CD4-positive, alpha-beta T cell (primary cell): ENCODE measurements around the gene STX8. TPM values are rescaled to one million over a fixed set of nuclear protein-coding genes. Genes with fewer than 3 reads are reported as not detected.

Source experiments
- ATAC-seq: fragments of 200-7000 bp; cut with Tn5 transposase; one replicate; pipeline ENCODE4 v1.10.0; 2022; ENCODE audit warnings: mild to moderate bottlenecking; ENCODE audit not compliant: poor library complexity
- CTCF ChIA-PET: fragments of 350-600 bp; sonication (Branson Sonifier 250); formaldehyde crosslinking; loops from one replicate; lab custom pipeline; 2021; ENCODE audit warnings: antibody characterized with exemption, inconsistent platforms; lab: Charles Lee
- POLR2A ChIA-PET: fragments of 350-600 bp; sonication (Branson Sonifier 250); formaldehyde crosslinking; loops from one replicate; lab custom pipeline; 2021; ENCODE audit warnings: antibody characterized with exemption, inconsistent platforms; lab: Charles Lee
- DNase-seq, 14 experiments: peaks; one replicate each; pipeline ENCODE4 v3.0.0-alpha.2; 2013 to 2020; ENCODE audit warnings: mixed read lengths in 2 of 14
- H3K27ac ChIP-seq, 2 donors: one replicate each; pipeline versions ENCODE4 v1.5.1 to v1.7.0; 2013; ENCODE audit warnings: low read length in 2 of 2, low read depth in 1 of 2, mild to moderate bottlenecking in 1 of 2
- H3K27me3 ChIP-seq, 2 experiments: 1 replicate in 1 of 2; 2 replicates in 1 of 2; pipeline versions ENCODE4 v1.6.1 to v1.7.0; 2013; ENCODE audit warnings: low read length in 2 of 2, control low read depth in 1 of 2, mild to moderate bottlenecking in 1 of 2, moderate library complexity in 1 of 2; ENCODE audit not compliant: insufficient read depth in 2 of 2, control insufficient read depth in 1 of 2
- H3K36me3 ChIP-seq: one replicate; pipeline ENCODE4 v1.6.1; 2013; ENCODE audit warnings: low read length, control low read depth; ENCODE audit not compliant: insufficient read depth
- H3K4me1 ChIP-seq: one replicate; pipeline ENCODE4 v1.6.1; 2013; ENCODE audit warnings: low read length, control low read depth; ENCODE audit not compliant: insufficient read depth
- H3K4me3 ChIP-seq: one replicate; pipeline ENCODE4 v1.5.1; 2013; ENCODE audit warnings: mild to moderate bottlenecking, low read length, moderate library complexity
- H3K9me3 ChIP-seq, 2 experiments: 1 replicate in 1 of 2; 2 replicates in 1 of 2; pipeline versions ENCODE4 v1.6.1 to v1.7.0; 2013; ENCODE audit warnings: low read length in 2 of 2, mild to moderate bottlenecking in 2 of 2, control low read depth in 1 of 2, moderate library complexity in 1 of 2; ENCODE audit not compliant: control insufficient read depth in 1 of 2, insufficient read depth in 1 of 2
- H3K27ac Mint-ChIP-seq: one replicate; pipeline ENCODE4 v1.8.0; 2020; ENCODE audit warnings: mixed read lengths
- H3K27me3 Mint-ChIP-seq: one replicate; pipeline ENCODE4 v1.8.0; 2021; ENCODE audit warnings: mixed read lengths
- H3K36me3 Mint-ChIP-seq: one replicate; pipeline ENCODE4 v1.8.0; 2021; ENCODE audit warnings: low read depth, mixed read lengths
- H3K4me1 Mint-ChIP-seq: one replicate; pipeline ENCODE4 v1.8.0; 2021; ENCODE audit warnings: low read depth, mixed read lengths
- H3K4me3 Mint-ChIP-seq: one replicate; pipeline ENCODE4 v1.8.0; 2020; ENCODE audit warnings: mild to moderate bottlenecking, mixed read lengths
- H3K9me3 Mint-ChIP-seq: one replicate; pipeline ENCODE4 v1.8.0; 2020; ENCODE audit warnings: mixed read lengths
- intact Hi-C, 2 experiments: fragments of 100-400 bp; cut with DNase I in 1 of 2; cut with micrococcal nuclease in 1 of 2; formaldehyde crosslinking; loops; one replicate each; pipeline versions ENCODE4 v1.15.1 to v1.9.0; 2023 to 2025; cut with DNase I, micrococcal nuclease
- total RNA-seq, 174 experiments: library from RNA in 2 of 174; stranded (reverse) in 2 of 174; gene quantifications; one replicate each; pipeline ENCODE4 v1.2.3 and lab custom pipeline; 2021 to 2026
- TF ChIP-seq, protein P1 (sequence below): fragments of 200-600 bp; IDR thresholded peaks from one replicate; pipeline ENCODE4 v1.8.0; 2022; ENCODE audit warnings: antibody characterized with exemption, mild to moderate bottlenecking

The STX8 gene
- total RNA-seq, 2 experiments from 2014 or later, result 52.2 to 63.2 TPM

DNA sequence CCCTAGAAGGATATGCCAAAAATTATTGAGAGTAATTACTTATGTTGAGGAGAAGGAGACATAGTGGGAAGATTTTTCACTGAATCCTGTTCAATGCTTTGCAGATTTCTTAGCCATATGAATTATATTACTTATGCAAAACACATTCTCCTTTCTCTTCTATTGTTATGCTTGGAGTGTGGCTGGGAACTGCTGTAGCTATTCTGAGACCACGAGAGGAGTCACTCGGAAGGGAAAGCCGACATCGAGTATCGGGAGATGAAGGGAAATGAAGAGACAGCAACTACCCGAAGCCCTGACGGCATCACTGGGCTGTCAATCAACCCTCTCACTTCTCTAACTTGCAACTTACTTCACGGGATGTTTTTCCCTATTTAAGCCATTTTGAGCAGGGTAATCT is 39.6 kb downstream of the STX8 start:
- ChIA-PET CTCF (no interaction called here), POLR2A (no interaction called here)
- H3K4me1 ChIP-seq, result no peaks in the 10 kb centered on the region
- H3K27ac ChIP-seq, result no peak overlapping the region
- H3K27me3 ChIP-seq, result no peaks in the 10 kb centered on the region
- H3K36me3 ChIP-seq, result peaks cover 5% of the 10 kb centered on the region
- Mint-ChIP-seq H3K4me1 (no peaks in the 10 kb centered on the region), H3K4me3 (no peak overlapping the region), H3K9me3 (no peaks in the 10 kb centered on the region), H3K27me3 (no peaks in the 10 kb centered on the region), H3K36me3 (peaks cover 25% of the 10 kb centered on the region), H3K27ac (no peak overlapping the region)
- ATAC-seq (no peak), DNase-seq (no peak)
- TF ChIP-seq, protein P1, sequence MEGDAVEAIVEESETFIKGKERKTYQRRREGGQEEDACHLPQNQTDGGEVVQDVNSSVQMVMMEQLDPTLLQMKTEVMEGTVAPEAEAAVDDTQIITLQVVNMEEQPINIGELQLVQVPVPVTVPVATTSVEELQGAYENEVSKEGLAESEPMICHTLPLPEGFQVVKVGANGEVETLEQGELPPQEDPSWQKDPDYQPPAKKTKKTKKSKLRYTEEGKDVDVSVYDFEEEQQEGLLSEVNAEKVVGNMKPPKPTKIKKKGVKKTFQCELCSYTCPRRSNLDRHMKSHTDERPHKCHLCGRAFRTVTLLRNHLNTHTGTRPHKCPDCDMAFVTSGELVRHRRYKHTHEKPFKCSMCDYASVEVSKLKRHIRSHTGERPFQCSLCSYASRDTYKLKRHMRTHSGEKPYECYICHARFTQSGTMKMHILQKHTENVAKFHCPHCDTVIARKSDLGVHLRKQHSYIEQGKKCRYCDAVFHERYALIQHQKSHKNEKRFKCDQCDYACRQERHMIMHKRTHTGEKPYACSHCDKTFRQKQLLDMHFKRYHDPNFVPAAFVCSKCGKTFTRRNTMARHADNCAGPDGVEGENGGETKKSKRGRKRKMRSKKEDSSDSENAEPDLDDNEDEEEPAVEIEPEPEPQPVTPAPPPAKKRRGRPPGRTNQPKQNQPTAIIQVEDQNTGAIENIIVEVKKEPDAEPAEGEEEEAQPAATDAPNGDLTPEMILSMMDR, result no peak
- H3K4me3 ChIP-seq, result no peak overlapping the region
- no peaks in the 10 kb centered on the region for H3K9me3 ChIP-seq
- intact Hi-C loops, result no loop called here

GRCh38 chr17:9533441-9533840 is 42.2 kb downstream of the STX8 start:
- Histone ChIP-seq H3K4me3 (no peak overlapping the region), H3K27ac (no peak overlapping the region), H3K36me3 (no peaks in the 10 kb centered on the region), H3K9me3 (no peaks in the 10 kb centered on the region), H3K27me3 (no peaks in the 10 kb centered on the region), H3K4me1 (no peaks in the 10 kb centered on the region)
- no peaks in the 10 kb centered on the region for H3K4me1 Mint-ChIP-seq
- no peak for DNase-seq
- POLR2A ChIA-PET, result no interaction called here
- CTCF ChIA-PET, result interaction anchor here (0.6 kb wide), 1 partner anchor 236 kb away, joined by 3 read pairs; no protein-coding TSS in a partner anchor
- no peaks in the 10 kb centered on the region for H3K9me3 Mint-ChIP-seq
- intact Hi-C loops, result no loop called here
- no peaks in the 10 kb centered on the region for H3K27me3 Mint-ChIP-seq
- no peak overlapping the region for H3K27ac Mint-ChIP-seq
- TF ChIP-seq, protein P1, result no peak
- no peak for ATAC-seq
- peaks cover 6% of the 10 kb centered on the region for H3K36me3 Mint-ChIP-seq
- no peak overlapping the region for H3K4me3 Mint-ChIP-seq

DNA sequence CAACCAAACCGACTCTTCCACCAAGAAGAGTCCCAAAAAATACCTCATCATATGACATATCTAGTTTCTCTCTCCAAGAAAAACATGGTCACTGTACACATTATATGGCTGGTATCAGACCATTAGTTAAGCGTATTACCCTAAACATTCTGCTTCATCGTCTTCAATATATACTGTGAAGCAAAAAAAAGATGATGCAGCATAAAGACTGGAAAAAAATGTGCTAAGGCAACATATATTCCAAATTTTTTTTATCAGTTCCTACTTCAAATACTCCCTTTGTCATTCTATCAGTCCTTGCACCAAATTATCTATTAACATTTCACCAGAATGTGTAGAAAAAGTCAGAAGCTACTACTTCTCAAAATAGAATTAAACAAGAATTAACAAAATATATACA is 42.9 kb downstream of the STX8 start:
- Mint-ChIP-seq H3K9me3 (no peaks in the 10 kb centered on the region), H3K36me3 (peaks cover 6% of the 10 kb centered on the region), H3K27ac (no peak overlapping the region), H3K27me3 (no peaks in the 10 kb centered on the region), H3K4me1 (no peaks in the 10 kb centered on the region), H3K4me3 (no peak overlapping the region)
- H3K4me1 ChIP-seq, result no peaks in the 10 kb centered on the region
- ATAC-seq, result no peak
- no peaks in the 10 kb centered on the region for H3K36me3 ChIP-seq
- TF ChIP-seq, protein P1, result no peak
- intact Hi-C loops, result no loop called here
- H3K27ac ChIP-seq, result no peak overlapping the region
- no peaks in the 10 kb centered on the region for H3K9me3 ChIP-seq
- no peak for DNase-seq
- H3K27me3 ChIP-seq, result no peaks in the 10 kb centered on the region
- H3K4me3 ChIP-seq, result no peak overlapping the region
- CTCF ChIA-PET, result interaction anchor here (0.6 kb wide), 1 partner anchor 14 kb away, joined by 4 read pairs; no protein-coding TSS in a partner anchor
- POLR2A ChIA-PET, result no interaction called here
